ENCODE measurements around the gene RTN4IP1. TPM values are rescaled to one million over a fixed set of nuclear protein-coding genes. Genes with fewer than 3 reads are reported as not detected.

The RTN4IP1 gene
- total RNA-seq, 1 donor from 2014 or later: 5.5 TPM

GRCh38 chr6:106547601-106548453 lies 81.5 kb downstream of the RTN4IP1 start:
- DNase-seq (ENCODE audit: low spot score): no peak

- no peak for DNase-seq (ENCODE audit: low spot score)
Observed at GRCh38 chr6:106546691-106547414, 82.4 kb downstream of the RTN4IP1 start.

- DNase-seq (ENCODE audit: low spot score): no peak
Observed at GRCh38 chr6:106546261-106546690, 83.0 kb downstream of the RTN4IP1 start.

GRCh38 chr6:106540907-106541306 lies 88.4 kb downstream of the RTN4IP1 start:
- DNase-seq (ENCODE audit: low spot score): no peak

- DNase-seq (ENCODE audit: low spot score): no peak
Observed at GRCh38 chr6:106540432-106540831, 88.9 kb downstream of the RTN4IP1 start.

- DNase-seq (ENCODE audit: low spot score): no peak
Observed at GRCh38 chr6:106539936-106540335, 89.4 kb downstream of the RTN4IP1 start.

- DNase-seq (ENCODE audit: low spot score): no peak
Observed at GRCh38 chr6:106538145-106538544, 91.2 kb downstream of the RTN4IP1 start.

GRCh38 chr6:106537662-106538061 lies 91.6 kb downstream of the RTN4IP1 start:
- DNase-seq (ENCODE audit: low spot score): no peak

GRCh38 chr6:106536851-106537250 lies 92.4 kb downstream of the RTN4IP1 start:
- DNase-seq (ENCODE audit: low spot score): no peak

- no peak for DNase-seq (ENCODE audit: low spot score)
Observed at GRCh38 chr6:106536357-106536756, 92.9 kb downstream of the RTN4IP1 start.

GRCh38 chr6:106535012-106535411 lies 94.3 kb downstream of the RTN4IP1 start:
- DNase-seq (ENCODE audit: low spot score): no peak

- no peak for DNase-seq (ENCODE audit: low spot score)
Observed at GRCh38 chr6:106534564-106534982, 94.7 kb downstream of the RTN4IP1 start.

GRCh38 chr6:106534004-106534403 lies 95.3 kb downstream of the RTN4IP1 start:
- no peak for DNase-seq (ENCODE audit: low spot score)

- no peak for DNase-seq (ENCODE audit: low spot score)
Observed at GRCh38 chr6:106533054-106533453, 96.2 kb downstream of the RTN4IP1 start.

GRCh38 chr6:106530502-106530901 lies 98.8 kb downstream of the RTN4IP1 start:
- DNase-seq (ENCODE audit: low spot score): no peak

GRCh38 chr6:106530026-106530425 lies 99.3 kb downstream of the RTN4IP1 start:
- no peak for DNase-seq (ENCODE audit: low spot score)

GRCh38 chr6:106529438-106529837 lies 99.9 kb downstream of the RTN4IP1 start:
- DNase-seq (ENCODE audit: low spot score): no peak

- DNase-seq (ENCODE audit: low spot score): no peak
Observed at GRCh38 chr6:106528521-106528920, 100.8 kb downstream of the RTN4IP1 start.

GRCh38 chr6:106527979-106528378 lies 101.3 kb downstream of the RTN4IP1 start:
- DNase-seq (ENCODE audit: low spot score): no peak

- DNase-seq (ENCODE audit: low spot score): no peak
Observed at GRCh38 chr6:106527117-106527516, 102.2 kb downstream of the RTN4IP1 start.

GRCh38 chr6:106525882-106526275 lies 103.4 kb downstream of the RTN4IP1 start:
- no peak for DNase-seq (ENCODE audit: low spot score)

- DNase-seq (ENCODE audit: low spot score): no peak
Observed at GRCh38 chr6:106525107-106525881, 104.0 kb downstream of the RTN4IP1 start.
